ENCODE data around the gene SCRT2. TPM values are rescaled to one million over a fixed set of nuclear protein-coding genes. Genes with fewer than 3 reads are reported as not detected.

Gene SCRT2
- total RNA-seq, 4 donors from 2014 or later: not detected

DNA sequence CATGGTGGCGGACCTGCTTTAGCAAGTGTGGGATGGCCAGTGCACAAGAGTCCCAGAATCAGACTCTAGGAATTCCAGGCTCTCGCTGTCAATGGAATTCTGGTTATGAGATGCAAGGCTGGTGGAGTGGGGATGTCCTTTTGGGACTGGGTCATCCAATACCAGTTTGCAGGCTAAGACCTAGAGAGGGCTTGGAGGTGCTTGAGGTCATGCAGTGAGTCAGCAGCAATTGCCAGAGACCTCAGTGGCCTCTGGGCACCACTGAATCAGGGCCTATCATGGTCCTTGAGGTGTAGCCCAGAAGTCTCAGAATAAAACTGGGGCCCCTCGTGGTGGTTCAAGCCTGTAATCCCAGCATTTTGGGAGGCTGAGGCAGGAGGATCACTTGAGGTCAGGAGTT, 1.4 kb upstream of the SCRT2 start:
- Histone ChIP-seq H3K27me3 (peaks cover 99% of the 10 kb centered on the region), H3K9me3 (no peaks in the 10 kb centered on the region), H3K27ac (no peak overlapping the region), H3K4me1 (peaks cover 17% of the 10 kb centered on the region), H3K4me3 (no peak overlapping the region), H3K36me3 (no peaks in the 10 kb centered on the region)
- 76% methylated on average over 3 of the region's 3 CpGs for WGBS
- DNase-seq (ENCODE audit: low spot score in 2 of 2): no peak
- TF ChIP-seq POLR2A (IDR thresholded peaks at IDR 0.05): no peak
- TF ChIP-seq POLR2AphosphoS5 (IDR thresholded peaks at IDR 0.05): no peak

DNA sequence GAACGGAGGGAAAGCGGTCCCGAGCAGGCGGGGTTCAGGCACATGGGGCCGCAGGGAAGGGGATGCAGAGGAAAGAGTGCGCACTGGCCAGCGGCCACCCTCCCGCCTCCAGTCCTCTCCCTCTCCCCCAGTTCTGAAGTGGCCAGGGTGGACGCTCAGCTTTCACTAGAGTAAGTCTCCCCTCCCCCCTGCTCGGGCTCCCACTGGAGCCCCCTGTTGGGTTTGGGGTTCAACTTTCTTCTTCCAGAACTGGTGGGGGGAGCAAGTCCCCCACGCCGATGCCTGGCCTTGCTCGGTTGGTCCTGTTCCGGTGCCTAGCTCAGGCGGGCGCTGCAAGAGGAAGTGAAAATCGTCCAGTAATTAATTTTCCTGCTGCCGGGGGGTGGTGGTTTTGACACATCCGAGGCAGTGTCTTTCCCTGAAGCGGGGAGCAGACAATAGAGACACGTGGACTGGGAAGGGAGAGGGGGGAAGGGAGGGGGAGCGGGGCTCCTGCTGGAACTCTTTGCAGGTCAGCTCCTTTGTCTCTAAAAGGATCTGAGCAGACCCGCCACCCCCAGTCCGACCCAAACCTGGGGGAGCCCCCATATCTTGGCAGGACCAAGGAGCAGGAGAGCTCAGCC, 824 bp upstream of the SCRT2 start:
- no peak for DNase-seq (ENCODE audit: low spot score in 2 of 2)
- 2% methylated on average over 24 of the region's 24 CpGs for WGBS
- Histone ChIP-seq H3K4me1 (peaks cover 17% of the 10 kb centered on the region), H3K36me3 (no peaks in the 10 kb centered on the region), H3K4me3 (no peak overlapping the region), H3K9me3 (no peaks in the 10 kb centered on the region), H3K27me3 (peaks cover 99% of the 10 kb centered on the region), H3K27ac (no peak overlapping the region)
- no peak for TF ChIP-seq EP300 (IDR thresholded peaks at IDR 0.05)
- TF ChIP-seq POLR2A (IDR thresholded peaks at IDR 0.05): no peak
- no peak for TF ChIP-seq POLR2AphosphoS5 (IDR thresholded peaks at IDR 0.05)
- TF ChIP-seq, protein P1, sequence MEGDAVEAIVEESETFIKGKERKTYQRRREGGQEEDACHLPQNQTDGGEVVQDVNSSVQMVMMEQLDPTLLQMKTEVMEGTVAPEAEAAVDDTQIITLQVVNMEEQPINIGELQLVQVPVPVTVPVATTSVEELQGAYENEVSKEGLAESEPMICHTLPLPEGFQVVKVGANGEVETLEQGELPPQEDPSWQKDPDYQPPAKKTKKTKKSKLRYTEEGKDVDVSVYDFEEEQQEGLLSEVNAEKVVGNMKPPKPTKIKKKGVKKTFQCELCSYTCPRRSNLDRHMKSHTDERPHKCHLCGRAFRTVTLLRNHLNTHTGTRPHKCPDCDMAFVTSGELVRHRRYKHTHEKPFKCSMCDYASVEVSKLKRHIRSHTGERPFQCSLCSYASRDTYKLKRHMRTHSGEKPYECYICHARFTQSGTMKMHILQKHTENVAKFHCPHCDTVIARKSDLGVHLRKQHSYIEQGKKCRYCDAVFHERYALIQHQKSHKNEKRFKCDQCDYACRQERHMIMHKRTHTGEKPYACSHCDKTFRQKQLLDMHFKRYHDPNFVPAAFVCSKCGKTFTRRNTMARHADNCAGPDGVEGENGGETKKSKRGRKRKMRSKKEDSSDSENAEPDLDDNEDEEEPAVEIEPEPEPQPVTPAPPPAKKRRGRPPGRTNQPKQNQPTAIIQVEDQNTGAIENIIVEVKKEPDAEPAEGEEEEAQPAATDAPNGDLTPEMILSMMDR (IDR thresholded peaks at IDR 0.05): no peak

DNA sequence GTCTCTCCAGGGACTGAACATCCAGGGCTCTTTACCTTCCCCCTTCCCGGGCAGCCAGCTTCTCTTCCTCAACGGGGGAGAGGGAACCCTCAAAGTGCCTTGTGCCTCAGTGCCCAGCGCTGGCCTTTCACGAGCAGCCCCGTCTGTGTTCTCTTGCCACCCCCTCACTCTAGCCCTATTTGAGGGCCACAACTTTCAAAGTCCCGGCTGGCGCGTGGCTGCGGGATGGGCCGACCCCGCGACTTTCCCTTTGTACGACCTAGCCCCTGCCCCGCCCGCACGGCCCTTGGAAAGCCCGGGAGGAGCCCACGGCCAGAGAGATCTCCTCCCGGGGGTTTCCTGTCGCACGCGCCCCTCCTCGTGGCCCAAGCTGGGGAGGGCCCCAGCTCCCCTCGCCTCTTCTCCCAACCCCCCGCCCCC, 559 bp downstream of the SCRT2 start:
- peaks cover 99% of the 10 kb centered on the region for H3K27me3 ChIP-seq
- H3K9me3 ChIP-seq: no peaks in the 10 kb centered on the region
- peaks cover 17% of the 10 kb centered on the region for H3K4me1 ChIP-seq
- no peak for DNase-seq (ENCODE audit: low spot score in 2 of 2)
- 16% methylated on average over 5 of the region's 25 CpGs for WGBS
- H3K27ac ChIP-seq: no peak overlapping the region
- H3K4me3 ChIP-seq: peak overlapping the region; percentile 22
- no peak for TF ChIP-seq POLR2A (IDR thresholded peaks at IDR 0.05)
- no peak for TF ChIP-seq EP300 (IDR thresholded peaks at IDR 0.05)
- TF ChIP-seq, protein P1 (IDR thresholded peaks at IDR 0.05): no peak
- no peak for TF ChIP-seq POLR2AphosphoS5 (IDR thresholded peaks at IDR 0.05)
- no peaks in the 10 kb centered on the region for H3K36me3 ChIP-seq

DNA sequence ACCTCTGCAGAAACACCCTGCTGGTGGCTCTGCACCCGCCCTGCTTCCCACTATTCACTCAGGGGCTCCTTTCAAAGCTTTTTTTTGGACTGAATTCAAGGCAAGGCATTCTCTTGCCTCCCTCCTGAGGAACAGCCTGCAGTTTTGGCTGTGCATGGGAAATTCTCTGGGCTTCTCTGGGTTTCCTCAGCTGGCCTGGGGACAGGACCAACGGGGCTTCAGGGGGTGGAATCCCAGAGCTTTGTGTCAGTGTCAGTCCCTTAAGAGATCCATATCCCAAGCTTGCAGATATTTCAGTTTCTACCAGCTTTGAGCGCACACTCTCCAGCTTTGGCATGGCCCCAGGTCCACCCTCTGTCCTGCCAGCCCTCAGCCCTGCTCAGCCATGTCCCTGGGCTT, 2.0 kb downstream of the SCRT2 start:
- peaks cover 95% of the 10 kb centered on the region for H3K27me3 ChIP-seq
- 56% methylated on average over 3 of the region's 3 CpGs for WGBS
- no peak overlapping the region for H3K27ac ChIP-seq
- no peaks in the 10 kb centered on the region for H3K36me3 ChIP-seq
- H3K4me3 ChIP-seq: no peak overlapping the region
- no peak for TF ChIP-seq POLR2AphosphoS5 (IDR thresholded peaks at IDR 0.05)
- no peak for TF ChIP-seq POLR2A (IDR thresholded peaks at IDR 0.05)
- no peak for TF ChIP-seq EP300 (IDR thresholded peaks at IDR 0.05)
- no peak for DNase-seq (ENCODE audit: low spot score in 2 of 2)
- H3K4me1 ChIP-seq: peaks cover 17% of the 10 kb centered on the region
- no peaks in the 10 kb centered on the region for H3K9me3 ChIP-seq

DNA sequence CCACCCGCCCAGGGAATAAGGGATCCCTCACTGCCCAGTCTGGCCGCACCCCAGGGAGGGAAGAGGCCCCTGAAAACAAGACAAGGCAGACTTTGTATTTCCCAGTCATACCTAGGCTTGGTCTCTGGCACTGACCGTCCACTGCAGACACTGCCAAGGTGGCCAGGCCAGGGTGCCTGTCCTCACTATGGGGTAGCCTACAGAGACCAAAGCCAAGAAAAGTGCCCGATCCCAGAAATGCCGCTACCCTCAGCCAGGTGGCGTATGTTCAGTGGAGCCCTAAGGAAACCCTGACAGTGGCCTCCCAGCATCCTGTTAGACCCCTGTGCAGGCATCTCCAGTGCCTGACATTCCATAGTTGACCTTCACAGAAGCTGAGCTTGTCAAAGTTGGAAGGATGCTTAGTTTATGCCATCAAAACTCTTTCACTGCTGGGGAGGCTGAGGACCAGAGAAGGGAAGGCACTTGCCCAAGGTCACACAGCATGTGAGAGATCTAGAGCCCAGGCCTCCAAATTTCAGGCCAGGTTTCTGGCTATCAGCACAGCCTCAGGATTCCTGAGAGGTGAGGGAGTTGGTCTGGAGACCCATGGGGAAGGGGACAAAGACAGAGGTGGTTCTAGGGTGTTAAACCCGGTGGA, 2.5 kb downstream of the SCRT2 start:
- H3K9me3 ChIP-seq: no peaks in the 10 kb centered on the region
- WGBS: 53% methylated on average over 2 of the region's 7 CpGs
- H3K27ac ChIP-seq: no peak overlapping the region
- H3K36me3 ChIP-seq: no peaks in the 10 kb centered on the region
- no peak overlapping the region for H3K4me3 ChIP-seq
- H3K4me1 ChIP-seq: peaks cover 17% of the 10 kb centered on the region
- H3K27me3 ChIP-seq: peaks cover 95% of the 10 kb centered on the region
- DNase-seq (ENCODE audit: low spot score in 2 of 2): no peak
- no peak for TF ChIP-seq POLR2AphosphoS5 (IDR thresholded peaks at IDR 0.05)
- TF ChIP-seq, protein P1 (IDR thresholded peaks at IDR 0.05): peak in 1 of 2 donors; percentile 16
- TF ChIP-seq EP300 (IDR thresholded peaks at IDR 0.05): no peak
- TF ChIP-seq POLR2A (IDR thresholded peaks at IDR 0.05): no peak

DNA sequence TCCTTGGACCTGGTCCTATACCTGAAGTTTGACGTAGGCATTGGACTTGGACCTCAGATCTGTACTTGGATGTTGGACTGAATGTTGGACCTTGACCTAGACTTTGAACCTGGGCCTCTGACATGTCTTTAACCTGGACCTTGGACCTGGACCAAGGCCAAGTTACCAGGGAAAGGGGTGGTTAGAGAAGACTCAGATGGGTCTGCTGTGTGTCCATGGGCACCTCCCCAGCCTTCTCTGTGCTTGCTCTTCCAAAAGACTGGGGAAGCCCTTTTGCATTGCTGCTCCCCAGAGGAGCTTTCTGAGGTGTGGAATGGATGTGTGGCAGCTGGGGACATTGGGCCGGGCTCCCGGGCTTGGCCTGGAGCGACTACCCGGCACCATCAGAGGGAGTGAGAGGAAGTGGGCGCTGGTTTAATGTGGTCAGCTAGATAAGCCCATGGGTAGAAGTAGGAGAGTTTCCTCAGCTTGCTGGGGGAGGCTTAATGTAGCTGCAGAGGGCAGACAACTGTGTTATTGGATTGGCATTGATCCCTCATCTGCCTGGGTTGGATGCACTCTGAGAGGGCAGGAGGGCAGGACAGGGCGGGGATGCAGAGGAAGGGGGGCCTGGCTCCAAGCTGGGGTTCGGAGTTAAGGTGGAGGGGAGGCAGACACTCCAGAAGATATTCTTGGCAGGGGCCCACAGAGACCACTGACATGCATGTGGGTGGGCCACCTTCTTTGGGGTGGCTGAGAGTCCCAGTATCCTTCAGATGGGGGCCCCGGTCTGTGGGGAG, 4.2 kb downstream of the SCRT2 start:
- Histone ChIP-seq H3K9me3 (no peaks in the 10 kb centered on the region), H3K4me1 (peaks cover 13% of the 10 kb centered on the region), H3K36me3 (no peaks in the 10 kb centered on the region), H3K4me3 (no peak overlapping the region), H3K27ac (no peak overlapping the region), H3K27me3 (peaks cover 95% of the 10 kb centered on the region)
- TF ChIP-seq POLR2AphosphoS5 (IDR thresholded peaks at IDR 0.05) (no peak), EP300 (IDR thresholded peaks at IDR 0.05) (no peak), POLR2A (IDR thresholded peaks at IDR 0.05) (no peak)
- TF ChIP-seq, protein P1 (IDR thresholded peaks at IDR 0.05): no peak
- WGBS: 75% methylated on average over 9 of the region's 9 CpGs
- no peak for DNase-seq (ENCODE audit: low spot score in 2 of 2)
